NOMO-1 treated with dmso at 0.1 percent for 144 hours (cell line): ENCODE results near the gene CPT1B.
"Not testable (repeated sequence)": the region's sequence is repeated elsewhere in the genome, so short reads cannot be mapped to it uniquely, and the experiment has no call there.

Experiments
- DNase-seq: peaks from one replicate; lab custom pipeline; 2025; ENCODE audit not compliant: unreplicated experiment; lab: John Stamatoyannopoulos, UW

CPT1B gene

GRCh38 chr22:50547263-50547985 lies 30.8 kb downstream of the CPT1B start:
- DNase-seq: no peak

- DNase-seq: no peak
Measured at GRCh38 chr22:50546326-50547262, 31.6 kb downstream of the CPT1B start.

DNA sequence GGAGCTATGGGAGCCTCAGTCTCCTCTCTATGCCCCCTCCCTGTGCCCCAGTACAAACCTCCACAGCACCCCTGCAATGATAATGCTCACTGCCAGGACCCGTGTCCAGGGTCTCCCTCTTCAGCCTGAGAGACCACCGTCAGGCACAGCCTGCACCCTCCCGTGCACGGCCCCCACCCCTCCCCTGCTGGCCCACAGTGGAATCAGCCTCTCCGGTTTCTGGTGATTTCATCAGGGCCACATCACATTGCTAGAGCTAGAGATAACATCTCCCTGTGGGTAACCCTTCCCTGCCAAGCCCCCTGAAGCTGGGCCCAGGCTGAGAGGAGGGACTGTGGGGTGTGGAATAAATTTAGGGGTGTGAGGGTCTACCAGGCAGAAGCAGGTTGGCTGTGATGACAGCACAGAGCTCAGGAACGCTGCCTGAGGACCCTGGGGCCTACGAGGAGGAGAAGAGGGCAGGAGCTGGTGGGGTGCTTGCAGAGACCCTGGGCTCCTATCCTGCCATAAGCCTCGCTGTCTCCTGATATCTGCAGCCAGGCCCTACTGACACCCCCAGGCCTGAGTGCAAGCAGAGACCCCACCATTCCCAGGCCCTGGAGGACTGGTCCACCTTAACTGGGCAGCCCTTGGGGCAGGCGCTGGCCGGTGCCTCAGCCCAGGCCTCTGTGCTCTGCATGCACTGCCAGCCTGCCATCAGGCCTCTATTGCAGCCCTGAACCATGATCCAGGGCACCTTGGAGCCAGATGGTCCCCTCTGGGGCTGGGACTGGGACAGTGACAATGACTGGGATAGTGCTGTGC lies 32.5 kb downstream of the CPT1B start, which contains the start of gene KLHDC7B:
Gene KLHDC7B (plus strand): TSS at position 378 of the 804 bp plus-strand sequence. CDS start 345 bp downstream, at position 723.
- no peak for DNase-seq

GRCh38 chr22:50544746-50545253 lies 33.4 kb downstream of the CPT1B start:
- no peak for DNase-seq

DNA sequence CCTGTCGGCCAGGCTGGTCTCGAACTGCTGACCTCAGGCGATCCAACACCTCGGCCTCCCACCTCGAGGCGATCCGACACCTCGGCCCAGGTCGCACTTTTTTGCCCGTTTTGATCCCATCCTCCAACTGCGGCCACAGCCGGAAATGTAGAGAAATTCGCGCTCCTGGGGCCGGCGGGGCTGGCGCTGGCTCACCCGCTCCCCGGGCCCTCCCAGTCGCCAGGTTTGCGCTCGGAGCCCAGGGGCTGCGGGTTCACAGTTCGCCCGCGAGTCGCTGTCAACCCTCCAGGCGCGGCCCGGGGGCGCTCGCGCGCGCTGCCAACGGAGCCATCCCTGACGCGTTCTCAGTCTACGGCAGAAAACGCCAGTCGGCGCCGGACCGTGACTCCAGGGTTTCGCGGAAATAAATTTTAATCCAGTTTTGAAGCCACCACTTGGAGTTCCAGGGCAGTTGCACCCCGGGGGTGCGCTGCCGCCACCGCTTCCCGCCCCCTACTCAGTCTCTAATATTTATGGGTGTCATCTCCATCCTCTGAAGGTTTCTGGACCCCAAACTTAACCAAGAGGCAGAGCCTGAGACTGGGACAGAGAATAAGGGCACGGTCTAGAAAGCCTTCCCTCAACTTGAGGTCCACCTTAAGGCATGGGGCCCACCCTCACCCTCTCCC lies 34.0 kb downstream of the CPT1B start:
- DNase-seq: peak; percentile 69

DNA sequence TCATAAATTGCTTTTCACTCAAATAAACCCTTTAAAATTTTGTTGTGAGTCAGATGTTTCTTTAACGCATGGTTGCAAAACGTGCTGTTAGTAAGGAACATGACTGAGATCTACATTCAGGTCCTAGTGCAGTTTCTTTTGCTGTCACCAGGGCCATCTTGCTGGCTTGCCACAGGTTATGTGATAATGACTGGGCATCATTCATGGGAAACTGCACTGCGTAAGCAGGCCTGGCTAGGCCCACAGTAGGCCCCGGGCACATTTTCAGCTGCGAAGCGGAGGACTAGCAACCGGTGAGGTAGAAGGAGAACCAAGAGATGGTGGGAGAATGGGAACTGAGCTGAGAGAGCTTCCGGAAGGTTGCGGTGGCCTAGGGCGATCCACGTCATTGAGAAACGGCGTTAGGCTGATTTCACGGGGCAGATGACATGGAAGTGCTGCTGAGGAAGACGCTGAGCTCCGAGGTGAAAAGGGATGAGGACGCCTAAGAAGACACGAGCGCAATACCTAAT lies 35.8 kb downstream of the CPT1B start:
- peak; percentile 74 for DNase-seq

DNA sequence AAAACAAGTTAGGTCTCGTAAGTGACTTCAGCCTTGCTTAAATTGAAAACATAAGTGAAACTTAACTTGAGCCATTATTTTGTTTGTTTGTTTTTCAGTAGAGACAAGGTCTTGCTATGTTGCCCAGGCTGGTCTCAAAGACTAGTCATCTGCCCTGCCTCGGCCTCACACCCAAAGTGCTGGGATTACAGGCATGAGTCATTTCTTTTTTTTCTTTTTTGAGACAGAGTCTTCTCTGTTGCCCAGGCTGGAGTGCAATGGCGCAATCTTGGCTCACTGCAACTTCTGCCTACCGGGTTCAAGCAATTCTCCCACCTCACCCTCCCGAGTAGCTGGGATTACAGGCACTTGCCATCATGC lies 36.6 kb downstream of the CPT1B start:
- DNase-seq: peak; percentile 58

GRCh38 chr22:50540381-50540780 lies 37.8 kb downstream of the CPT1B start:
- no peak for DNase-seq

DNA sequence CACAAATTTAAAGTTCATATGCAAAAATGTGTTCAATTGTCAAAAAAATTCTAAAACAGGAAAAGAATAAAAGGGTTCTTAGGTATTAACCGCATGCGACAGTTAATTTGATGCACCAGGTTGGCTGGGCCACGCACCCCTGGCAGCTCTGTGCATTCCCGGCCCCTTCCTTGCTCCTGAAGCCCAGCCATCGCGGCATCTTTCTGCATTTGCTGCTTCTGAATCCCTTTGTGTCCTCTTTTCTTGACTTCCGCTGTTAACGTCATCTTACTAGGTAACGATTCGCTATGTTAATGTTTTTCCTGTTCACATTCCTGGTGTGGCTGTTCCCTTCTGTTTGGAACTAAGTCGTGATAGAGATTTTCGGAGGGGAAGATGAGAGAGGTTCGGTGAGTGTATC lies 40.5 kb downstream of the CPT1B start:
- no peak for DNase-seq

GRCh38 chr22:50536226-50536625 lies 42.0 kb downstream of the CPT1B start:
- no peak for DNase-seq

DNA sequence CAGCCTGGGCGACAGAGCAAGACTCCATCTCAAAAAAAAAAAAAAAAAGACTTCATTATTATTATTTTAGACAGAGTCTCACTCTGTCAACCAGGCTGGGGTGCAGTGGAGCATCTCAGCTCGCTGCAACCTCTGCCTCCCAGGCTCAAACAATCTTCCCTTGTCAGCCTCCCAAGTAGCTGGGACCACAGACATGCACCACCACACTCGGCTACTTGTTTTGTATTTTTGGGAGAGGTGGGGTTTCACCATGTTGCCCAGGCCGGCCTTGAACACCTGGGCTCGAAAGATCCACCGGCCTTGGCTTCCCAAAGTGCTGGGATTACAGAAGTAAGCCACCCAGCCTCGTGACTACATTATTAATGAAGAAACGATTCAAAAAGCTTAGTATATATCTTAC lies 43.1 kb downstream of the CPT1B start:
- DNase-seq: no peak

DNA sequence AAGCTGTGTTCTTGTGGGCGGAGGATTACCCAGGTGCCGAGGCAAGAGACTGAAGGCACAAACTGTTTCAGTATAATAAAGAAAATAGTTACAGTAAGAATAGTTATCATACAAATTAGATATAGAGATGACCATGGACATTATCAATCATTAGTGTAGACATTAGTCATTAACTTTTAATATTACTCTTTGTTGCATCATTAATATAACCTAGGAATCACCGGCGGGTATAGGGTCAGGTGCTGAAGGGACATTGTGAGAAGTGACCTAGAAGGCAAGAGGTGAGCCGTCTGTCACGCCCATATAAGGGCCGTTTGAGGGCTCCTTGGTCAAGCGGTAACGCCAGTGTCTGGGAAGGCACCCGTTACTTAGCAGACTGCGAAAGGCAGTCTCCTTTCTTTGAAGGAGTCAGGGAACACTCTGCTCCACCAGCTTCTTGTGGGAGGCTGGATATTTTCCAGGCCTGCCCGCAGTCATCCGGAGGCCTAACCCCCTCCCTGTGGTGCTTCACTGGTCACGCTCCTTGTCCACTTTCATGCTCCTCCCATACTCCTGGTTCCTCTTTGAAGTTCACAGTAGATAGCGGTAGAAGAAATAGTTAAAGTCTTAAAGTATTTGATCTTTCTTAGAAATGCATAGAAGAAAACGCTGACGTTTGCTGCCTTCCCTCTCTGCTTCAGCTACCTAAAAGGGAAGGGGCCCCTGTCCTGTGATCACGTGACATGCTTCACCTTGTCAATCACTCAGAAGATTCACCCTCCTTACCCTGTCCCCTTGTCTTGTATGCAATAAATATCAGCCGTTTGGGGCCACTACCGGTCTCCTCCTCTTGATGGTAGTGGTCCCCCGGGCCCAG lies 44.1 kb downstream of the CPT1B start:
- not testable (repeated sequence) for DNase-seq

- DNase-seq: no peak
Measured at GRCh38 chr22:50532824-50533796, 45.1 kb downstream of the CPT1B start.

DNA sequence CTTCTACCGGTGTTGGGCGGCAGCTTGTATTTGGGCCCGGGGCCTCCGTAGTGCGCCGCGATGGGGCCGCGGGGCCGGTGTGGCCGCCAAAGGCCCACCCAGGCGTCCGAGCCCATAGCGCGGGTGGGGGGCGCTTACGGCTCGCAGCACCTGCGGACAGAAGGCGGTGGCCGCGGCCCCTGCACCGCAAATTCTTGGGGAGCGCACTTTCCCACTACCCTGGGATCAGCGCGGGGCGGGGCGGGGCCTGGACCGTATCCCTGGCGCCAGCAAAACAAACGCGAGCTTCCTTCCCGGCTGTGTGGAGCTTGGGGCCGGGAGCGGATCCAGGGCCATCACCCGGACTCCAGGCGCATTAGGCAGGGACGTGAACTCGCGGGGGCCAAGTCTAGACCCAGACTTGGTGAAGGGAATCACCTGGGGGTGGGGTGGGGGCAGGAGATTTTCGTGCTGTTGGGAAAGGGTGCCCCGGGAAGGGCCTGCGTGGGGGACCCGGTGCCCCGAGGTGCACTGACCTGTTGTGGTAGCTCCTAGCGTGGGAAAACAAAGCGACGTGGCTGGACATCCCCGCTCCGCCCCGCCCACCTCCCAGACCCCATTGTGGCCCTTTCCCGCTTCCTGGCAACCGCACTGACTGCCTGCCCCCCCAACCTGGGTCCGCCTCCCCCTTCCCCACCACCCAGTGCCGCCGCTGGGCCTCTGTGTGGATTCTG lies 46.1 kb downstream of the CPT1B start:
- no peak for DNase-seq

DNA sequence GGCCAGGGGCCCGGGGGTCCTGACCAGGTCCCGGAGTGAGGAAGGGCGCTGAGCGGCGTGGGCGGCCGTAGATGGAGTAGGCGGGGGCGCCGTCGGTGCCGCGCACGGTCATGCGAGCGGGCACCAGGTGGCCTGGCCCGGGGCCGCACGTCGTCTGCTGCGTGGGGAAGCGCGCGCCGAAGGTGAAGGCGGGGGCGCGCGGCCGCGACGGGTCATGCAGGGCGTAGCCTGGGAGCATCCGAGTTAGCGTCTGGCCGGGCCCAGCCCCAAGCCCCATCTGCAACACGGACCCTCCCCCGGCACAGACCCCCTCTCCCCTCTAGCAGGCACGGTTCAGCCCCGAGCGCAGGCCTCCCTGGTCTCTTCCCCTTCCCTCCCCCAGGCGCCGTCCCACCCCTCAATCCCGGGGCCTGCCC lies 46.7 kb downstream of the CPT1B start:
- DNase-seq: peak; percentile 63

DNA sequence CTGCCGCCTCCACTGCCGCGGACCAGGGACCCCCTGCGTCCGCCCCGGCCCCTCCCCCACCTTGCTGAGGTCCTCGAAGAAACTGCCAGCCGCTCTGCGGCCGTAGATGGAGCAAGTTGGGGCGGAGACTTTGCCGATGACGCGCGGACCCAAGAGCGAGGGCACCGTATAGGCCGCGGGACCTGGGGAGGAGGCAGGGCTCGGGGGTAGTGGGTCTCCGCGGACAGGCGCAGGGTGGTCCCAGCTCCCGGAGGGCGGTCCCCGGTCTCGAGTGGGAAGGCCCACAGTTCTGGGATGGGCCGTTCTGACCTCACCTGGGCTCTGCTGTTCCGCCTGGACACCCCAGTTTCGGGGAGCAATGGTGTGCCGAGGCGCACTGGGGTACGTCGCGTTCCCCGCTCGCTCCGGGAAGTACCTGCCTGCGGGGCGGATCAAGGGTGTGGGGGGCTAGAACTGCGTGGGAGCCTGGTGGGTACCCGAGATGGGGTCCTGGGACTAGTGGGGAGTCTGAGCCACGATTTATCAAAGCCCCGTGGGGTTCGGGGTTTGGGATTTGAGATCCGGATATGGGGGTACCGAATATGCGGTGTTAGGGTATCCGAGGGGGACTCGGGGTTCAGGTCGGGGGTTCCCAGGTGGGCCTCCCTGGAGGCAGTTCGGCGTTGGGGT lies 47.2 kb downstream of the CPT1B start:
- DNase-seq: peak; percentile 86

DNA sequence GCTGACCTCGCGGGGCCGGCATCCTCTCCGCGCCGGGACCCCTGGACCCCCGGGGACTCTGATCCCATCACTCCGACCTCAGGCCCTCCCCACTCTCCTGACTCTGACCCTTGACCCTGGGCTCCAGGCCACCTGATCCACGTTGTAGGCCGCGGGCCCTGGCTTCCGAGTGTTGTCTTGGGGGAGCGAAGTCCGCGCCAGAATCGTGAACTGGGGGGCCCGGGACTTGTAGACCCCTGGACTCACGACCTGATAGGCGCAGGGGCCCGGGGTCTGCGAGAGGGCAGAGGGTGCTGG lies 47.7 kb downstream of the CPT1B start:
- DNase-seq: no peak
